Germinal center (tissue), 1 donor: Measurements from ENCODE around the gene MICAL3.
"Not testable (repeated sequence)": the region's sequence is repeated elsewhere in the genome, so short reads cannot be mapped to it uniquely, and the experiment has no call there.

ENCODE experiments used
- DNase-seq: peaks from one replicate; pipeline ENCODE4 v3.0.0; 2012; ENCODE audit warnings: mixed read lengths, low spot score

MICAL3 gene

GRCh38 chr22:18059991-18060390 lies 35.6 kb upstream of the MICAL3 start:
- DNase-seq, result no peak

DNA sequence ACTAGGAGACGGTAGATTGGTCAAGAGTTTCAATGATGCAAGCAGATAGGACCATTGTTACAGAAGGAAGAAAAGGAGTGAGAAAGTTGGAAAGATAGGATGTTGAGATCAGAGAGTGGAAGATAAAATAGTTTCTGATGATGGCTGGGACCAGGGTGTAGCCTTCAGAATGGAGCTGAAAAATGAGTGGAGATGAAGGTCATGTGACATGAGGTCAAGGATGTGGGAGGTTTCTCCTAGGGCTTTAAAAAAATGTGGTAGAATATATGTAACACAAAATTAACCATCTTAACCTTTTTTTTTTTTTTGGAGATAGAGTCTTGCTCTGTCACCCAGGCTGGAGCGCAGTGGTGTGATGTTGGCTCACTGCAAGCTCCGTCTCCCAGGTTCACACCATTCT lies 35.1 kb upstream of the MICAL3 start:
- DNase-seq, result no peak

DNA sequence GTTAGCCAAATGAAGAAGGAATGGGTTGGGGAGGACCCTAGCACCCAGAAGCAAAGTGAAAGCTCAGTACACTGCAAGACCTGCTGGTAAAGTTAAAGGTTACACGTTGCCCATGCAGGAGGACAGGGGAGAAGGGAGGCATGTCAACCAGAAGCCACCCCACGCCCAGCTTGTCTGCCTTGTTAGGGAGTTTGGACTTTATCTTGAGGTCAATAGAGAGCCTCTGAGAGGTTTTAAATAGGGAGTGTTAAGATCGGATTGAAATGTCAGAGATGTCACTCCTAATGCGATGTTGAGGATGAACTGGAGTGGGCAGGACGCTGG lies 34.7 kb upstream of the MICAL3 start:
- DNase-seq, result no peak

DNA sequence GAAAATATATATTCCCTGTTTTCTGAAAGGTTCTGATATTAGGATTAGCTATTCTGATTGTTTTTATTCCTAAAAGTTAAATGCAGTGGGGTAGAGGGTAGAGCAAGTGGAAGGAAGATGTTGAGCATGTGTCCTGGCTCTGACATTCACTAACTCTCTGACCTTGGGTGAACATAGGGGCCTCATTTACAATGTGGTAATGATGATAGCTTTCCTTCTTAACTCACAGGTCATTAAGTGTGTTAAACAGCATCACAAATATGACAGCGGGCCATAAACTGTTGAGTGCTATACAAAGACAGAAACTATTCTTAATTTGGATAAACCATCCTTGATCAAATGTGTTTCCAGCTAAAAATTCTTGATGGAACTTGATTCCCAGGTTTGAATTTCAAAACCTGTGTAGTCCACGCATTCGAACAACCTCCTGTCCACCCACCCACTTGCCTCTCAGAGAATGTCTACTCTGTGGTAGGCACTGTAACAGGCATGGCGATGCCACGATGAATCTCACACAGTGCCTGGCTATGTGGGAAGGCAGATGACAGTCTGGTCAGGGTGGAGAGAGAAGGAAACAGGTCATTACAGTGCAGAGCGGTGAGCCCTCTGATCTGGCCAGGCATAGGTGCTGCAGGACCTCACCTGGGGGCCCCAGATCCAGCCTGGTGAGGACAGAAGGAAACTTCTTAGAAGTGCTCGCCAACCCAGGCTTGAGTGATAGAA lies 34.2 kb upstream of the MICAL3 start:
- no peak for DNase-seq

DNA sequence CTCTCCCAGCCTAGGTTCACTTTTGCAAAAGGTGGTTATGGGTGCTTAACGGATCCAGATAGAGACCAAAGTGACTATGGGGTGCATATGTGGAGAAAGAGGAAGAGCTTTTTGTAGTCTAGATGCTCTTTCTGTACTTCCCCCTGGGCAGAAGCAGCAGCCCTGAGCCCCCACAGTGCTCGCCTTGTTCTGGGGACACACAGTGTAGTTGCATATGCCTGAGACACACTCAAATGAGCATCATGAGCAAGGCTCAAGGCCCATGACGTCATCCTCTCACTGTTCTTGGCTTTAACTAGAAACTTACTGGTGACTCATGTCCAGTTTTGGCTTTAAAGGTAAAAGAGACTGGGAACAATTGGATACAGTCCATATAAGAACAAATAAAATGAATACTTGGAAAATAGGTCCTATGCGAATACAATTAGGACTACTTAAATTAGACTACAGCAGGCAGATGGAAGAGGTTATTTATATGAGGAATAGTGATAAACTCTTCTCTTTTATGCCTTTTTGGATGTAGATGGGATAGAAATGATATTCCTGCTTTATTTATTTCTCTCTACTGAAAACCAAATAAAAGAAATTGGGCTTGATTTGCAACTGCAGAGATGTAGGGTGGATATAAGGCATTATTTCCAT lies 33.3 kb upstream of the MICAL3 start:
- peak; percentile 78 for DNase-seq

GRCh38 chr22:18056807-18057474 lies 32.6 kb upstream of the MICAL3 start:
- DNase-seq, result peak; percentile 70

- DNase-seq, result peak; percentile 64
These were observed 31.9 kb upstream of the MICAL3 start for GRCh38 chr22:18056161-18056666.

DNA sequence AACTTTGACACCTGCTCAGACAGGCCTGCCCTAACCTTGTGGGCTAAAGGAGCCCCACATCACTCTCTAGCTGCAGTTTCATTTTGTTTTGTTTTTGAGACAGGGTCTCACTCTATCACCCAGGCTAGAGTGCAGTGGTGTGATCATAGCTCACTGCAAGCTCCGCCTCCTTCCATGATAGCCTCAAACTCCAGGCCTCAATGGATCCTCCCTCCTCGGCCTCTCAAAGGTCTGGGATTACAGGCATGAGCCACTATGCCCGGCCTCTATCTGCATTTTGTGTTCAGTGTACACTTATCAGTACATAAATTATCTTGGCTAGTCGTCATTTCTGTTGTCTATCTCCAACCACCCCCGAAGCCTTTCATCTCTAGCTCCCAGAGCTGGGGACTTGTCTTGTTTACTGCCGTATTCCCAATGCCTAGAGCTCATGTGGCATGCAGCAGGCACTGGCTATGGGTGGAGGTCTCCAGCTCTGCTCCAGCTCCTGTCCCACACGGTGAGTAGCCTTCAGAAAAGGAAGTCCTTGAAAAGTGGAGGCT lies 31.3 kb upstream of the MICAL3 start:
- DNase-seq, result no peak

DNA sequence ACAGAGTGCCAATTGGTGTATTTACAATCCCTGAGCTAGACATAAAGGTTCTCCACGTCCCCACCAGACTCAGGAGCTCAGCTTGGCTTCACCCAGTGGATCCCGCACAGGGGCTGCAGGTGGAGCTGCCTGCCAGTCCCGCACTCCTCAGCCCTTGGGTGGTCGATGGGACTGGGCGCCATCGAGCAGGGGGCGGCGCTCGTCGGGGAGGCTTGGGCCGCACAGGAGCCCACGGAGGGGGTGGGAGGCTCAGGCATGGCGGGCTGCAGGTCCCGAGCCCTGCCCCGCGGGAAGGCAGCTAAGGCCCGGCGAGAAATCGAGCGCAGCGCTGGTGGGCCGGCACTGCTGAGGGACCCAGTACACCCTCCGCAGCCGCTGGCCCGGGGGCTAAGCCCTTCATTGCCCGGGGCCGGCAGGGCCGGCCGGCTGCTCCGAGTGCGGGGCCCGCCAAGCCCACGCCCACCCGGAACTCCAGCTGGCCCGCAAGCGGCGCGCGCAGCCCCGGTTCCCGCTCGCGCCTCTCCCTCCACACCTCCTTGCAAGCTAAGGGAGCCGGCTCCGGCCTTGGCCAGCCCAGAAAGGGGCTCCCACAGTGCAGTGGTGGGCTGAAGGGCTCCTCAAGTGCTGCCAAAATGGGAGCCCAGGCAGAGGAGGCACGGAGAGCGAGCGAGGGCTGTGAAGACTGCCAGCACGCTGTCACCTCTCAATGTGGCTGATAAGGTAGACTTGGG lies 29.0 kb upstream of the MICAL3 start:
- DNase-seq, result not testable (repeated sequence)

DNA sequence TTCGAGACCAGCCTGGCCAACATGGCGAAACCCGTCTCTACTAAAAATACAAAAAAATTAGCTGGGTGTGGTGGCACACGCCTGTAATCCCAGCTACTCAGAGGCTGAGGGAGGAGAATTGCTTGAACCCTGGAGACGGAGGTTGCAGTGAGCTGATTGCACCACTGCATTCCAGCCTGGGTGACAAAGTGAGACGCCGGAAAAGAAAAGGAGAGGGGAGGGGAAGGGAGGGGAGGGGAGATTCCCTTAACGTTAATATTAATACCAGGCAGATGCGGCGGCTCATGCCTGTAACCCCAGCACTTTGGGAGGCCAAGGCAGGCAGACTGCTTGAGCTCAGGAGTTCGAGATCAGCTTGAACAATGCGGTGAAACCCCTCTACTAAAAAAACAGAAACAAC lies 26.8 kb upstream of the MICAL3 start:
- DNase-seq, result not testable (repeated sequence)

DNA sequence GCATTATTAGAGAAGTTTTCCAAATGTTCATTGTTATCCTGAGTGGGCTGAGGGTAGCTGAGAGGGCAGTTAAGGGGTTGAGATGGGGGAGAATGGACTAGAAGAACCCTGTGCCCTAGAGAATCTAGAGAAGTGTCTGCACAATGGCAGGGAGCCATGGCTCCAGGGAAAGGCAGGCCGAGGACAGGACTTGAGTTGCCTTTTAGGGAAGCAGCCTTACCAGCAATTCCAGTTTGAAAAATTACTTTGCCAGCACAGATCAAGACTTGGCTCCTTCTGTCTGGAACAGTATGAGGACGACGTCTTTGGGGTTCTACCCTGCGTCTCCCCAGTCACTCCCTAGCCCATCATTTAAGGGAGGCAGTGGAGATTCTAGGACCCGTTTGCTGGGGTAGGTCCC lies 25.7 kb upstream of the MICAL3 start:
- no peak for DNase-seq

- no peak for DNase-seq
These were observed 24.1 kb upstream of the MICAL3 start for GRCh38 chr22:18048441-18048898.

GRCh38 chr22:18048041-18048440 lies 23.7 kb upstream of the MICAL3 start:
- no peak for DNase-seq

DNA sequence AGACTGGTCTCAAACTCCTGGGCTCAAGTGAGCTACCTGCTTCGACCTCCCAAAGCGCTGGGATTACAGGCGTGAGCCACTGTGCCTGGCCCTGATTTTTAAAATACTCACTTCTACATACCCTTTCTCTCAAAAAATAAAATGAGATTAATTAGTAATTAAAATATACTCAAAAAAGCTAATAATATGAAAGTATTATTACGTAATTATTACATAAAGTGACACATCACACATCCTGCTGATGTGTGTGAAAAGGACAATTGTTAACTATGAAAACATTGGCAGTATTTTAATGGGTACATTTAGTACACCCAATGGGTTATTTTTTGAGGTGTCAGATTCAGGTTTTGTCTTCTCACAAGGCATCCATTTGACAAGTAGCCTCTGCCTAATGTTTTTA lies 21.4 kb upstream of the MICAL3 start:
- DNase-seq, result no peak

DNA sequence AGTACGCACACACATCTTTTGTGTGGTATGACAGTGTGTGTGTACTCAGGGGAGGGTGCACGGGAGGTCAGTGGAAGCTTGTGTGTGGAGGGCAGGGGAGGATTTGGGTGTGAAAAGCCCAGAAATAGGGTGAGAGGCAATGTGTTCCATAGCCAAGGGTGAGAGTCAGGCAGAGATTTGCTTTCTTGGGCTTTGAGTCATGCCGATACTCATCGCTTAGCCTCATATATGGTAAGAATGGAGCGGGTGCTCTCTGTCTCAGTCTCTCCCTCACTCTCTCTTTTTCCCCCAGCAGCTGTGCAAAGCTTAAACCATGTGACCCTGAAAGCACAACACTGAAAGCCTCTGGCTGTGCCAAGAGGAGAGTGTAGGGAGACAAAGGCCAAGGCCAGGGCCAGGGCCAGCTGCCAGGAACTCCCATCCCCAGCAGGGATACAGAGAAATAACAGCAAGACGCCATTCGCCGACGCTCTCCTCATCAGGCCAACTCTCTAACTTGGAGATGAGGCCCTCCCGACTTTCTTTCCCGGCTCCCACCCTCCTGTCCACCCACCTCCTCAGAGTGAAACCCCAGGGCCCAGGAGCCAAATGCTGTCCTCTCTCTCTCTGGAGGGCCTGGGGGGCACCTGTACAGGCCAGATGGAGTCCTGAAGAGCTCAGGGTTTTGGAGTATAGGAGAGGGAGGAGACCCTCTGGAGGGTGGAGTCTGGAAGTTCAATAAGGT lies 20.3 kb upstream of the MICAL3 start:
- no peak for DNase-seq

DNA sequence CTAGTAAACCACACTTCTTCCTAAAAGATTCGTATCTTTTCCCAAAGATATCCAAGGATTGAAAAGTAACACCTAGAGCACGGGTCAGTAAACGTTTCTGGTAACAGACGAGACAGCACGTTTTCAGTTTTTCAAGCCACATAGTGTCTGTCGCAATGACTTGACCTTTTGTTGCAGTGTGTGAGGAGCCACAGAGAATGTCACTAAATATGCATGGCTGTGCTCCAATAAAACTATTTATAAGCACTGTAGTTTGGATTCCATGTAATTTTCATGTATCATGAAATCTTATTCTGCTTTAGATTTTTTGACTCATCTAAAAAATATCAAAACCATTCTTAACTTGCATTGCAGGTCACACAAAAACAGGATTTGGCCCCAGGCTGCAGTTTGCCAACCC lies 18.3 kb upstream of the MICAL3 start:
- no peak for DNase-seq

DNA sequence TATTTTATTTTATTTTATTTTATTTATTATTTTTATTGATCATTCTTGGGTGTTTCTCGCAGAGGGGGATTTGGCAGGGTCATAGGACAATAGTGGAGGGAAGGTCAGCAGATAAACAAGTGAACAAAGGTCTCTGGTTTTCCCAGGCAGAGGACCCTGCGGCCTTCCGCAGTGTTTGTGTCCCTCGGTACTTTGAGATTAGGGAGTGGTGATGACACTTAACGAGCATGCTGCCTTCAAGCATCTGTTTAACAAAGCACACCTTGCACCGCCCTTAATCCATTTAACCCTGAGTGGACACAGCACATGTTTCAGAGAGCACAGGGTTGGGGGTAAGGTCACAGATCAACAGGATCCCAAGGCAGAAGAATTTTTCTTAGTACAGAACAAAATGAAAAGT lies 16.5 kb upstream of the MICAL3 start:
- not testable (repeated sequence) for DNase-seq

DNA sequence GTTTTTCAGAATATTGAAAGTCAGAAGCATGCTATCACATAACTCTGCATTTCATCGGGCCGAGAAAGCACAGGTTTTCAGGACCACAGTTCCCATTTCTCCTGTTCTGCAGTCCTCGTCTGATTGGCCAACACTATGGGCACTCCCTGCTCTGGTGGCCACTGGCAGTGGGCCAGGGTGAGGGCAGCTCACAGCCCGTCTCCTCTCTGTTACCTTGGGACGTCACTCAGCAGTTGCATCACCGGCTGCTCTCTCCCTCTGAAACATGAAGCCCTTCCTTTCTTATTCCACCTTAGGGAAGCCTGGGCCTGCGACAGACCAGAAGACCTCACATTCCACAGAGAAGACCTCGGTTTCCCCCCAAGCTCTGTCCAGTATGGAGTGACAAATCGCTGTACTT lies 11.4 kb upstream of the MICAL3 start:
- DNase-seq, result no peak

- DNase-seq, result no peak
These were observed 9.7 kb upstream of the MICAL3 start for GRCh38 chr22:18034076-18034475.

- DNase-seq, result no peak
These were observed 9.0 kb upstream of the MICAL3 start for GRCh38 chr22:18033204-18033998.
